Measurements from ENCODE around the gene DERL3.
A peak's percentile ranks its signal among the peaks of the same experiment; 100 is the strongest.
"Not testable (repeated sequence)": the region's sequence is repeated elsewhere in the genome, so short reads cannot be mapped to it uniquely, and the experiment has no call there.

The DERL3 gene

DNA sequence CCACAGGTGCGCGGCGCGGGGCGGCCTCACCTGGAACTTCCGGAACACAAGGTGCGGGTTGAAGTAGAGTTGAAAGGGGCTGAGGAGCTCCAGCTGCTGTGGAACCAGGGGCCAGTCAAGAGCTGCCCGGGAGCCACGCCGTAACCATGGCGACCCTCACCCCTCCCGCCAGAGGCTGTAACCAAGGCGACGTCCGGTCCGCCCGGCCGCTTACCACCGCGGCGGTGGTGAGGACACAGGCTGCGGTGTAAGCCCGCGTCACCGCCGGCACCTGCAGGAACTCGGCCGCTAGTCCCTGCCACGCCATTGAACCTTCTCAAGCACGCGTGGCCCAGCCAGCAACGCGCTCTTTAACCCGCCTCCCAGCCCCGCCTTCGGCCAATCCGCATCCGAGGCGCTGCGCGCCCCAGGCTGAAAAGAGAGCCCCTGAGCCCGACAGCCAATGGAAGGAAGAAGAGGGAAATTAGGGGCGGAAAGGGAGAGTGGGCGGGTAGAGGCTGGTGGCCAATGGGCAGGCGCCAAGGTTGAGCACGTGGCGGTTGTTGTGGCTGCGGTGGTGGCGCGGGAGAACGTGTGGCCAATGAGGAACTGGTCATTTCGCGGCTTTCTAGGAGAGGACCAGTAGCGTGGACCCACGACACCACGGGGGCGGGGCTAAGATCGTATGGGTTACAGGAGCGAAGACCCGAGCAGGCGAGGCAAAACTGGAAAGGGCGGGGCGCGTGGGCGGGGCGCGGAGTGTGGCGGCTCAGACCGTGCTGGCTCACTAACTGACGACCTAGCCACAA lies at the start of gene DERL3:
Gene DERL3 (minus strand): TSS at position 326 of the 788 bp plus-strand sequence. CDS start 19 bp downstream, at position 307.
- peak within 1 kb of the TSS; percentile 81 for H3K4me3 Mint-ChIP-seq
- peak within 1 kb of the TSS; percentile 84 for H3K27ac Mint-ChIP-seq (ENCODE audit: low read depth)
- DNase-seq (ENCODE audit: low spot score in 2 of 2) (peak; percentile 83 to 89), ATAC-seq (replicated peaks; ENCODE audit: extremely low read depth, poor library complexity, severe bottlenecking) (peak; percentile 93)
- no peaks in the 10 kb centered on the region for H3K9me3 Mint-ChIP-seq
- H3K36me3 Mint-ChIP-seq (ENCODE audit: insufficient read depth) = peaks cover 6% of the 10 kb centered on the region
- peaks cover 15% of the 10 kb centered on the region for H3K4me1 Mint-ChIP-seq
- no peaks in the 10 kb centered on the region for H3K27me3 Mint-ChIP-seq

DNA sequence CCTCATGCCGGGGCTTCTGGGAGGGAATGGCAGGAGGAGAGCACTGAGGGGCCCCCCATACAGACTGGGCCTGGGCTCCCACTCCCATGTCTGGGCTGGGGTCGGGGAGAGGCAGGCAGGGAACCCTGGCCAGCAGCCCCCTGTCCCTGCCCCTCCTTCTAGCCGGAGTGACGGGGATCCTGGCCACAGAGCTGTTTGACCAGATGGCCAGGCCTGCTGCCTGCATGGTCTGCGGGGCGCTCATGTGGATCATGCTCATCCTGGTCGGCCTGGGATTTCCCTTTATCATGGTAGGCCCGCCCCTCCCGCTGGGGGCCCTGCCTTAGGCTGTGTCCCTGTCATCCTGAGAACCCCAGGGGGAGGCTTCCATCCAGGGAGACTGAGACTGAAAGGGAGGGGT lies 45.3 kb upstream of the DERL3 start:
- H3K9me3 Mint-ChIP-seq = no peaks in the 10 kb centered on the region
- no peaks in the 10 kb centered on the region for H3K27me3 Mint-ChIP-seq
- H3K27ac Mint-ChIP-seq (ENCODE audit: low read depth) = no peak overlapping the region
- ATAC-seq (replicated peaks; ENCODE audit: extremely low read depth, poor library complexity, severe bottlenecking) (no peak), DNase-seq (ENCODE audit: low spot score in 2 of 2) (no peak)
- no peaks in the 10 kb centered on the region for H3K4me1 Mint-ChIP-seq
- H3K36me3 Mint-ChIP-seq (ENCODE audit: insufficient read depth) = peaks cover 1% of the 10 kb centered on the region
- no peak overlapping the region for H3K4me3 Mint-ChIP-seq

DNA sequence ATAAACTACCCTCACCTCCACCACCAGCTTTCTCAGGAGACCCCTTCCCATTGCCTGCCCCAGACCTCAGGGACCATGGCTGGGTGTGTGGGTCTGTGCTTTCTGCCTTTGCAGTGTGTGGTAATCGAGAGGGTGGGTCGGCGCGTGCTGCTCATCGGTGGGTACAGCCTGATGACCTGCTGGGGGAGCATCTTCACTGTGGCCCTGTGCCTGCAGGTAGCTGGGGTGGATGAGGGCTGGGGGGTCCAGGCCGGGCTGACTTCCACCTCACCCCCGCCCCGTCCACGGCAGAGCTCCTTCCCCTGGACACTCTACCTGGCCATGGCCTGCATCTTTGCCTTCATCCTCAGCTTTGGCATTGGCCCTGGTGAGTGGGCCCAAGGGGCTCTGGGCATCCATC lies 44.9 kb upstream of the DERL3 start:
- no peaks in the 10 kb centered on the region for H3K27me3 Mint-ChIP-seq
- DNase-seq (ENCODE audit: low spot score in 2 of 2) (no peak), ATAC-seq (replicated peaks; ENCODE audit: extremely low read depth, poor library complexity, severe bottlenecking) (no peak)
- H3K27ac Mint-ChIP-seq (ENCODE audit: low read depth) = no peak overlapping the region
- H3K36me3 Mint-ChIP-seq (ENCODE audit: insufficient read depth) = peaks cover 1% of the 10 kb centered on the region
- H3K4me3 Mint-ChIP-seq = no peak overlapping the region
- H3K4me1 Mint-ChIP-seq = no peaks in the 10 kb centered on the region
- H3K9me3 Mint-ChIP-seq = no peaks in the 10 kb centered on the region

DNA sequence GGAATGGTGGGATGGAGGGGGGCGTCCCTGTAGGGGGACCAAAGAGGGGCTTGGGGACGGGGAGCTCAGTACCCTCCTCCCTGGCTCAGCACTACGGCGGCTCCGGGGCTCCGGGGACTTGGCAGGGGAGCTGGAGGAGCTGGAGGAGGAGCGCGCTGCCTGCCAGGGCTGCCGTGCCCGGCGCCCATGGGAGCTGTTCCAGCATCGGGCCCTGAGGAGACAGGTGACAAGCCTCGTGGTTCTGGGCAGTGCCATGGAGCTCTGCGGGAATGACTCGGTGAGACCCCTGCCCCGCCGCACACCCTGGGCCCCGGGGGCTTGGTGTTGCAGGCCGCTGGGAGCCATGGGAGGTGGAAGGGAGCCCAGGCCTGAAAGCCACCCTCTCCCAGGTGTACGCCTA lies 43.6 kb upstream of the DERL3 start:
- DNase-seq (ENCODE audit: low spot score in 2 of 2) (no peak), ATAC-seq (replicated peaks; ENCODE audit: extremely low read depth, poor library complexity, severe bottlenecking) (no peak)
- Mint-ChIP-seq H3K36me3 (ENCODE audit: insufficient read depth) (peaks cover 1% of the 10 kb centered on the region), H3K4me1 (no peaks in the 10 kb centered on the region), H3K9me3 (no peaks in the 10 kb centered on the region), H3K27me3 (no peaks in the 10 kb centered on the region), H3K4me3 (no peak overlapping the region), H3K27ac (ENCODE audit: low read depth) (no peak overlapping the region)

DNA sequence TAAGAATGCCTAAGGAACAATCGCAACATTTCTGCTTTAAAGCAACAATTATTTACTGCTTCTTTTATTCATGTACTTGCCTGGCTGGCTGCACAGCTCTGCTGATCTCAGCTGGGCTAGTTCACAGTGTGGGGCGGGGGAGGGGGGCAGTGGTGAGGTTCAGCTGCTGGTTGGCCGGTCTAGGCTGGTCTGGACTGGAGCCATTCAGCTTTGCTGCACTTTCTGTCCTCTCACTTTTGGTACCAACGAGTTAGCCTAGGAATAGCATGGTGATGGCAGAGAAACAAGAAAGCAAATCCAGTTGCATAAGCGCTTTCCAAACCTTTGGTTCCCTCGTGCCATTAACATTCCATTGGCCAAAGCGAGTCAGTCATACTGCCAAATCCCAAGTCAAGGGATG lies 39.4 kb upstream of the DERL3 start:
- no peaks in the 10 kb centered on the region for H3K4me1 Mint-ChIP-seq
- ATAC-seq (replicated peaks; ENCODE audit: extremely low read depth, poor library complexity, severe bottlenecking) (no peak), DNase-seq (ENCODE audit: low spot score in 2 of 2) (no peak)
- no peak overlapping the region for H3K27ac Mint-ChIP-seq (ENCODE audit: low read depth)
- peaks cover 6% of the 10 kb centered on the region for H3K36me3 Mint-ChIP-seq (ENCODE audit: insufficient read depth)
- H3K27me3 Mint-ChIP-seq = no peaks in the 10 kb centered on the region
- no peak overlapping the region for H3K4me3 Mint-ChIP-seq
- no peaks in the 10 kb centered on the region for H3K9me3 Mint-ChIP-seq

DNA sequence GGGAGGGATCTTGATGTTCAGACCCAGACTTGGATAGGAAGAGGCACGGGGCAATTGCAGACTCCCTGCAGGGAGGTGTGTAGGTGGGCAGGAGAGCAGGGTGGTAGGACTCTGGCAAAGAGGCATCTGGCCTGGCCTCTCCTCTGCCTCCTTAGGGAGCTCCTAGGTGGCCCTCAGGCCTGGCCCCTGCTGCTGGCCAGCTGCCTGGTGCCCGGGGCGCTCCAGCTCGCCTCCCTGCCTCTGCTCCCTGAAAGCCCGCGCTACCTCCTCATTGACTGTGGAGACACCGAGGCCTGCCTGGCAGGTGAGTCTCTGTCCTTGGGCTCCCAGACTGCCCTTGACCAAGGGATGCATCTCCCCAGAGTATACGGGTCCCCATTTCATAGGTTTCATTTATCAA lies 38.8 kb upstream of the DERL3 start:
- H3K27ac Mint-ChIP-seq (ENCODE audit: low read depth) = no peak overlapping the region
- H3K27me3 Mint-ChIP-seq = no peaks in the 10 kb centered on the region
- no peaks in the 10 kb centered on the region for H3K4me1 Mint-ChIP-seq
- DNase-seq (ENCODE audit: low spot score in 2 of 2) (no peak), ATAC-seq (replicated peaks; ENCODE audit: extremely low read depth, poor library complexity, severe bottlenecking) (no peak)
- no peaks in the 10 kb centered on the region for H3K9me3 Mint-ChIP-seq
- no peak overlapping the region for H3K4me3 Mint-ChIP-seq
- peaks cover 6% of the 10 kb centered on the region for H3K36me3 Mint-ChIP-seq (ENCODE audit: insufficient read depth)

DNA sequence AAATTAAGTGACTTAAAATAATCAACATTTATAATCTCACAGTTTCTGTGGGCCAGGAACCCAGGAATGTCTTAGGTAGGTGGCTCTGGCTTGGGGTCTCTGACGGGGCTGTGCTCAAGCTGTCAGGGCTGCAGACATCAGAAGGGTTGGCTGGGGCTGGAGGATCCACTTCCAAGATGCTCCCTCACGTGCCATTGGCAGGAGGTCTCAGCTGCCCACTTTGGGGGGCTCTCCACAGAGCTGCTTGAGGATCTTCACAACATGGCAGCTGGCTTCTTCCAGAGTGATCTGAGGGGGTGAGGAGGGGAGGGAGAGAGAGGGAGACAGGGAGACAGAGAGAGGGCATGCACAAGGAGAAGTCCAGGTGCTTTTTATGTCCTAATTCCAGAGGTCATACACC lies 37.0 kb upstream of the DERL3 start:
- no peak overlapping the region for H3K27ac Mint-ChIP-seq (ENCODE audit: low read depth)
- no peaks in the 10 kb centered on the region for H3K9me3 Mint-ChIP-seq
- DNase-seq (ENCODE audit: low spot score in 2 of 2) (no peak), ATAC-seq (replicated peaks; ENCODE audit: extremely low read depth, poor library complexity, severe bottlenecking) (no peak)
- no peaks in the 10 kb centered on the region for H3K27me3 Mint-ChIP-seq
- H3K4me1 Mint-ChIP-seq = no peaks in the 10 kb centered on the region
- peaks cover 4% of the 10 kb centered on the region for H3K36me3 Mint-ChIP-seq (ENCODE audit: insufficient read depth)
- no peak overlapping the region for H3K4me3 Mint-ChIP-seq

DNA sequence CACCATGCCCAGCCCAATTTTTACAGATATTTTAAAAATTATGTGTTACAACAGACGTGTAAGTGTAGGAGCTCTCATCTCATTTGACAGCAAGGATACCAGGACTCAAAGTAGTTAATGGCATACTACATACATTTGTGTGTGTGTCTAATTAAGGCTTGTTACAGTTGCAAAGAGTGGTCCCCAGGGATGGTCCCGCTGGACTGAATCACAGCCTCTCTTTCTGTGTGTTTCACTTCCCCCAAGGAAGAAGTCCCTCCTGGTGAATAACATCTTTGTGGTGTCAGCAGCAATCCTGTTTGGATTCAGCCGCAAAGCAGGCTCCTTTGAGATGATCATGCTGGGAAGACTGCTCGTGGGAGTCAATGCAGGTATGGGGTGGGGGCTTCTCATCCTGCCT lies 36.1 kb upstream of the DERL3 start:
- Mint-ChIP-seq H3K36me3 (ENCODE audit: insufficient read depth) (peaks cover 6% of the 10 kb centered on the region), H3K9me3 (no peaks in the 10 kb centered on the region), H3K27ac (ENCODE audit: low read depth) (no peak overlapping the region), H3K27me3 (no peaks in the 10 kb centered on the region), H3K4me1 (no peaks in the 10 kb centered on the region), H3K4me3 (no peak overlapping the region)
- ATAC-seq (replicated peaks; ENCODE audit: extremely low read depth, poor library complexity, severe bottlenecking) = no peak
- DNase-seq (ENCODE audit: low spot score in 2 of 2) = no peak

DNA sequence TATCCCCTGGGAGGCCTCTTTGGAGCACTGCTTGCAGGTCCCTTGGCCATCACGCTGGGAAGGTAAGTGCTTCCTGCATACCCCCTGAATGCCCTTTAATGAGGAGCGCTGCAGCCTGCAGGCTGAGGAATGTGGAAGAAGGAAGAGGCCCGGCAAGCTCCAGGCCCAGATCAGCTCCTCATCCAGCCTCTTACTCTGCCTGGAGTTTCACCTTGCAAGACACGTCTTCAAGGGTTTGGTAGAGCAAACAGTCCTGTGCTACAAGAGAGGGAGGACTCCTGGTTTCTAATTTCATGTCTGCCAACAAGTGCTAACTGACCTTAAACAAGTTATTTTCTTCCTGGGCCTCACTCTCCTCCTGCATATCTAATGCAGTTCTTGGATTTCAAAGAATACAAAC lies 29.8 kb upstream of the DERL3 start:
- no peak for ATAC-seq (replicated peaks; ENCODE audit: extremely low read depth, poor library complexity, severe bottlenecking)
- H3K4me1 Mint-ChIP-seq = no peaks in the 10 kb centered on the region
- H3K4me3 Mint-ChIP-seq = no peak overlapping the region
- H3K9me3 Mint-ChIP-seq = no peaks in the 10 kb centered on the region
- no peak overlapping the region for H3K27ac Mint-ChIP-seq (ENCODE audit: low read depth)
- no peak for DNase-seq (ENCODE audit: low spot score in 2 of 2)
- H3K36me3 Mint-ChIP-seq (ENCODE audit: insufficient read depth) = peaks cover 4% of the 10 kb centered on the region
- no peaks in the 10 kb centered on the region for H3K27me3 Mint-ChIP-seq

DNA sequence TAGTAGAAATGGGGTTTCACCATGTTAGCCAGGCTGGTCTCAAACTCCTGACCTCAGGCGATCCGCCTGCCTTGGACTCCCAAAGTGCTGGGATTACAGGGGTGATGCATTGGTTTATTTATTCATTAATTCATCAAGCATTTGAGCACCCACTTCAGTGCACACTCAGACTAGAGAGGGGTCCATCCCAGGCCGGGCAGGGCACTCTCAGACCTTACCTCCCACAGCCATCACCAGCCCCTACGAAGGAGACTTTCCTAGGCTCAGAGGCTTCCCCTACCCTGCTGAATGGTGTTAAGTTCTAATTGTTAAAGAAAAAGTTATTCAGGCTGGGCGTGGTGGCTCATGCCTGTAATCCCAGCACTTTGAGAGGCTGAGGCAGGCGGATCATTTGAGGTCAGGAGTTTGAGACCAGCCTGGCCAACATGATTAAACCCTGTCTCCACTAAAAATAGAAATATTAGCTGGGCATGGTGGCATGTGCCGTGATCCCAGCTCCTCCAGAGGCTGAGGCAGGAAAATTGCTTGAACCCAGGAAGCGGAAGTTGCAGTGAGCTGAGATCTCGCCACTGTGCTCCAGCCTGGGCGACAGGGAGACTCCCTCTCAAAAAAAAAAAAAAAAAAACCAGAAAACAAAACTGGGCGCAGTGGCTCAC lies 25.8 kb upstream of the DERL3 start:
- DNase-seq (ENCODE audit: low spot score in 2 of 2); H3K9me3 Mint-ChIP-seq; H3K4me1 Mint-ChIP-seq; H3K27ac Mint-ChIP-seq (ENCODE audit: low read depth); H3K36me3 Mint-ChIP-seq (ENCODE audit: insufficient read depth); ATAC-seq (replicated peaks; ENCODE audit: extremely low read depth, poor library complexity, severe bottlenecking); H3K27me3 Mint-ChIP-seq; H3K4me3 Mint-ChIP-seq: not testable (repeated sequence)

DNA sequence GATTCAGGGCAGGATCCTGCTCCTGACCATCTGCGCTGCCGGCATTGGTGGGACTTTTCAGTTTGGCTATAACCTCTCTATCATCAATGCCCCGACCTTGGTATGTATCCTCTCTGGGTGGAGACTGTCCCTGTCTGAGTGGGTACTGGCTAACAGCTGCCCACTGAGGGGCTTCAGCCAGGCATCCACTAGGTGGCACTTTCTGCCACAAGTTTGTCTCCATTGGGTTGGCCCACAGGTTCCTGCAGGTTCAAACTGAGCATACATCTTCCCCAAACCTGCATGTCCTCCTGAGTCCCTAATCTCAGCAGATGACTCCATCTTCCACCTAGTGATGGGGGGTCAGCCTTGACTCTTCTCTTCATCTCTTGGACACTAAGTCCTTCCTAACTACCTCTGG lies 23.3 kb upstream of the DERL3 start:
- DNase-seq (ENCODE audit: low spot score in 2 of 2) (no peak), ATAC-seq (replicated peaks; ENCODE audit: extremely low read depth, poor library complexity, severe bottlenecking) (no peak)
- peaks cover 24% of the 10 kb centered on the region for H3K4me1 Mint-ChIP-seq
- no peaks in the 10 kb centered on the region for H3K27me3 Mint-ChIP-seq
- H3K9me3 Mint-ChIP-seq = no peaks in the 10 kb centered on the region
- no peak overlapping the region for H3K27ac Mint-ChIP-seq (ENCODE audit: low read depth)
- H3K36me3 Mint-ChIP-seq (ENCODE audit: insufficient read depth) = peaks cover 7% of the 10 kb centered on the region
- H3K4me3 Mint-ChIP-seq = no peak overlapping the region

DNA sequence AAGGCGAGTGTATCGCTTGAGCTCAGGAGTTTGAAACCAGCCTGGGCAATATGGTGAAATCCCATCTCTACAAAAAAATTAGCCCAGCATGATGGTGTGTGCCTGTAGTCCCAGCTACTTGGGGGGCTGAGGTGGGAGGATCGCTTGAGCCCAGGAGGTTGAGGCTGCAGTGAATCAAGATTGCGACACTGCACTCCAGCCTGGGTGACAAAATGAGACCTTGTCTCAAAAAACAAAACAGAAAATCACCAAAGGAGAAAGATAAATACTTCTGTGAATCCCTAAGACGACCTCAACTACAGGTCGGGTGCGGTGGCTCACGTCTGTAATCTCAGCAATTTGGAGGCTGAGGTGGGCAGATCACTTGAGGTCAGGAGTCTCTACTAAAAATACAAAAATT lies 21.4 kb upstream of the DERL3 start:
- not testable (repeated sequence) for H3K27me3 Mint-ChIP-seq; ATAC-seq (replicated peaks; ENCODE audit: extremely low read depth, poor library complexity, severe bottlenecking); H3K27ac Mint-ChIP-seq (ENCODE audit: low read depth); H3K4me3 Mint-ChIP-seq; DNase-seq (ENCODE audit: low spot score in 2 of 2); H3K9me3 Mint-ChIP-seq; H3K36me3 Mint-ChIP-seq (ENCODE audit: insufficient read depth)
- peaks cover 30% of the 10 kb centered on the region for H3K4me1 Mint-ChIP-seq

DNA sequence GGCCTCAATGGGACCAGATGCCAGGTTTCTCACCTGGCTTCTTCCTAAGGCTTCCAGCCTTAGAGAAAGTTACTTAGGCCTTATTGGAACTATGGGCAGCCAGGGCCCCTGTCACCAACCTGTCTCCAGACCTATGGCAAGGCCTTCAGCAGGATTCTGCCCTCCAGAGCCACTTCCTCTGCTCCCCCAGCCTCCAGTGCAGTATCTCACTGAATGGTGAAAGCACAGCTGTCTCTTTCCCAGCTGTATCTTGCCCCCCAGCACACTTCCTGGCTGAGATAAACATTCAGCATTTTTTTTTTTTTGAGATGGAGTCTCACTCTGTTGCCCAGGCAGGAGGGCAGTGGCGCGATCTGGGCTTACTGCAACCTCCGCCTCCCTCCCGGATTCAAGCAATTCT lies 20.4 kb upstream of the DERL3 start:
- DNase-seq (ENCODE audit: low spot score in 2 of 2) (no peak), ATAC-seq (replicated peaks; ENCODE audit: extremely low read depth, poor library complexity, severe bottlenecking) (no peak)
- peaks cover 30% of the 10 kb centered on the region for H3K4me1 Mint-ChIP-seq
- no peaks in the 10 kb centered on the region for H3K27me3 Mint-ChIP-seq
- H3K36me3 Mint-ChIP-seq (ENCODE audit: insufficient read depth) = peaks cover 10% of the 10 kb centered on the region
- peak overlapping the region; percentile 96 for H3K4me3 Mint-ChIP-seq
- H3K27ac Mint-ChIP-seq (ENCODE audit: low read depth) = no peak overlapping the region
- H3K9me3 Mint-ChIP-seq = no peaks in the 10 kb centered on the region
